HL-60 (cell line): Measurements from ENCODE around the gene PLEKHG4B.

Experiments
- DNase-seq, 2 experiments: peaks; one replicate each; pipeline ENCODE4 v3.0.0-alpha.2; 2010 to 2020; ENCODE audit warnings: low read depth in 1 of 2, low spot score in 1 of 2
- H3K27ac ChIP-seq: fragments of 250-450 bp; sonication (Bioruptor Pico); replicated peaks from 2 replicates; pipeline ENCODE4 v1.5.1; 2020; ENCODE audit warnings: mild to moderate bottlenecking, moderate library complexity
- H3K27me3 ChIP-seq: fragments of 250-450 bp; sonication (Bioruptor Pico); 2 replicates; pipeline ENCODE4 v1.5.1; 2021; ENCODE audit warnings: mild to moderate bottlenecking, moderate library complexity; ENCODE audit not compliant: insufficient read depth, poor library complexity, severe bottlenecking
- H3K4me3 ChIP-seq: replicated peaks from 2 replicates; pipeline ENCODE4 v1.5.1; 2011; ENCODE audit warnings: mild to moderate bottlenecking, control low read depth, low read length; ENCODE audit not compliant: insufficient read depth
- GABPA ChIP-seq: IDR thresholded peaks from 2 replicates; pipeline ENCODE4 v1.6.1; 2012; ENCODE audit warnings: low read depth
- POLR2AphosphoS5 ChIP-seq: IDR thresholded peaks from 2 replicates; pipeline ENCODE4 v1.6.1; 2012; ENCODE audit warnings: low read depth
- REST ChIP-seq: IDR thresholded peaks from 2 replicates; pipeline ENCODE4 v1.6.1; 2012; ENCODE audit warnings: low read depth; ENCODE audit not compliant: insufficient replicate concordance
- SPI1 ChIP-seq: IDR thresholded peaks from 2 replicates; pipeline ENCODE4 v1.6.1; 2012; ENCODE audit warnings: low read depth, mild to moderate bottlenecking, borderline replicate concordance
- TF ChIP-seq, protein P1 (sequence below): IDR thresholded peaks from one replicate; pipeline ENCODE4 v1.5.1; 2011; ENCODE audit warnings: low read length, control low read depth, inconsistent platforms; ENCODE audit not compliant: insufficient read depth

The PLEKHG4B gene

GRCh38 chr5:51500-51823 is 40.5 kb upstream of the PLEKHG4B start:
- Histone ChIP-seq H3K27me3 (peaks cover 12% of the 10 kb centered on the region), H3K27ac (no peak overlapping the region), H3K4me3 (no peak overlapping the region)
- DNase-seq, result no peak
- TF ChIP-seq SPI1 (no peak), GABPA (no peak), REST (no peak), POLR2AphosphoS5 (no peak)
- TF ChIP-seq, protein P1, sequence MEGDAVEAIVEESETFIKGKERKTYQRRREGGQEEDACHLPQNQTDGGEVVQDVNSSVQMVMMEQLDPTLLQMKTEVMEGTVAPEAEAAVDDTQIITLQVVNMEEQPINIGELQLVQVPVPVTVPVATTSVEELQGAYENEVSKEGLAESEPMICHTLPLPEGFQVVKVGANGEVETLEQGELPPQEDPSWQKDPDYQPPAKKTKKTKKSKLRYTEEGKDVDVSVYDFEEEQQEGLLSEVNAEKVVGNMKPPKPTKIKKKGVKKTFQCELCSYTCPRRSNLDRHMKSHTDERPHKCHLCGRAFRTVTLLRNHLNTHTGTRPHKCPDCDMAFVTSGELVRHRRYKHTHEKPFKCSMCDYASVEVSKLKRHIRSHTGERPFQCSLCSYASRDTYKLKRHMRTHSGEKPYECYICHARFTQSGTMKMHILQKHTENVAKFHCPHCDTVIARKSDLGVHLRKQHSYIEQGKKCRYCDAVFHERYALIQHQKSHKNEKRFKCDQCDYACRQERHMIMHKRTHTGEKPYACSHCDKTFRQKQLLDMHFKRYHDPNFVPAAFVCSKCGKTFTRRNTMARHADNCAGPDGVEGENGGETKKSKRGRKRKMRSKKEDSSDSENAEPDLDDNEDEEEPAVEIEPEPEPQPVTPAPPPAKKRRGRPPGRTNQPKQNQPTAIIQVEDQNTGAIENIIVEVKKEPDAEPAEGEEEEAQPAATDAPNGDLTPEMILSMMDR, result no peak

DNA sequence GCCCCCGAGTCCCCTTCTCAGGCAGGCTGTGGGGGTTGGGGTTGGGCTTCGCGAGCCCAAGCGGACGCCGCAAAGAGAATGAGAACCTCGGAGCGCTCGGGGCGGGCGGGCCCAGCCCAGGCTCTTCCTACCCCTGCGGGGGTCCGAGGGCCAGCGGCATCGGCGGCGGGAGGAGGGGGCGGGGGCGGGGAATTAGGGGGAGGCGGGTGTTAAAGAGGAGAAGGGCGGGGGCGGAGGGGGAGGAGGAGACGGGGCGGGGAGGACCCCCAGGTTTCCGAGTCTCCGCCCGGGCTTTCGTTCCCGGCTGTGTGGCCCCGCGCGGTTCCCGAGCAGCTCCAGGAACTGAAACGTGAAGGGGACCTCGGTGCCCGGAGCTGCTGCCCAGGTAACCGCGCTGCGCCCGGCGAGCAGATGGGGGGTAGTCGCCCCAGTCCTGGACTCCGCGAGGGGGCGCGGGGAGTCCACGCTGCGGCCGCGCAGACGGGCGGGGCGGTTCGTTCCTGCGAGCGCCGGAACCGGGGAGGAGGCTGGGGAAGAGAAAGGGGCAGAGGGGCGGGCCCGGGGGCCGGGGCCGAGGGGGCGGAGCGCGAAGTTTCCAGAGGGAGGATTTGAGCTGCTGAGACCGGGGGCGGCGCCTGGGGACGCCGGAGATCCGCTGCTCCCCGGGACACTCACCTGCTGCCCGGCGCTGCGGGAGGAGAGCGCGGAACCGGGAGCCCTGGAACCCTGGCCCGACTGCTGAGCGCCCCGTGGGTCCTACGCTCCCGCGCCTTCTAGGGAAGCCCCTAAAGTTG is 38.4 kb upstream of the PLEKHG4B start:
- TF ChIP-seq GABPA, result no peak
- TF ChIP-seq POLR2AphosphoS5, result no peak
- no peak for TF ChIP-seq REST
- TF ChIP-seq SPI1, result no peak
- TF ChIP-seq, protein P1, result no peak
- no peak for DNase-seq
- Histone ChIP-seq H3K27ac (no peak overlapping the region), H3K27me3 (peaks cover 12% of the 10 kb centered on the region), H3K4me3 (no peak overlapping the region)

DNA sequence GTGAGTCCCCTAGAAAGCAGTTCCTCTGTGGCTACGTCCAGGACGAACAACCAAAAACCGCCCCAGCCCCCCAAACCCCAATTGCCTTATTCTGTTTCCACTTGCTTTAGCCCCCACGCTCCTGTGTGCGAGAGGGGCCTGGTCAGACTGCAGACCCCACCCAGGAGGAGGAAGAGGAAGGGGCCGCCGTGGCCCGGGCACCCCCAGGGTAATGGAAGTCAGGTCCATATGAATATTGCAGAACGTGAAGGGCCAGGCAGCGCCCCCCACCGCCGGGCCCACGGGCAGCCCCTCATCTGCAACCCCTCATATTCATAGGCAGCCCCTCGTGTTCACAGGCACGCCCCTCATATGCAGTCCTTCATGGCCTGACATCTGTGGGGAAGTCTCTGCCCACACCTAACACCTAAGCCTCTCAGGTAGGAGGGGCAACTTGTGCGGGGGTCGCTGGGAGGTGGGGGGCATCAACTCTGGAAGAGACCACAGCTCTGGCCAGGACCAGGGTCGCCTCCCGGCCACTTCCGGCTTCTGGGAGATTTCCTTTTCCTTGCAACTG is 37.7 kb upstream of the PLEKHG4B start:
- DNase-seq, result no peak
- Histone ChIP-seq H3K4me3 (no peak overlapping the region), H3K27ac (no peak overlapping the region), H3K27me3 (peaks cover 12% of the 10 kb centered on the region)
- TF ChIP-seq SPI1 (no peak), POLR2AphosphoS5 (no peak), GABPA (no peak), REST (no peak)
- TF ChIP-seq, protein P1, result no peak
